ENCODE results near the gene OR8B4.

DNA sequence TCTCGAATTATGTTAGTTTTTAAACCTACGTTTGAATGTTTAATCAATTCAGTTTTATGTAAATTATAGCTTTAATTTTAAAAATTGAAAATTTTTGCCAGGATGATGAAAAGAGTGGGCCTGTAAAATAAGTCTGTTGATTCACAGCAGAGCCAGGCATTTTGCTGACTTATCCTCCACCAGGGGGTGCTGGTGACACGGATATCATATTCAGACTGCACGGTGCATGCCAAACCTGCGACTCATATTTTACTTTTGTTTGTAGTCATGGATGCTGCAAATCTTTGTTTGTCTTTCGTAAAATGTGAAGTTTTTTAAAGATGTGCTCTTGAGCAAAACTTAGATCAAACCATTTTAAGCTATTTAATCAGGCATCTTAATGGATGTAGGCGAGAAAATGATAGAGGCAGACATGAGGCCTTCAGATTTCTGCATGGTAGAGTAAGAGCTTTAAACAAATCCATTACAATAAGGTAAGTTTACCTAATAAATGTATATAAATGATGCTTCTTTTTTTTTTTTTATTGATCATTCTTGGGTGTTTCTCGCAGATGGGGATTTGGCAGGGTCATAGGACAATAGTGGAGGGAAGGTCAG lies 22.2 kb downstream of the OR8B4 start:
- no peak for TF ChIP-seq POLR2A (IDR thresholded peaks at IDR 0.05)
- TF ChIP-seq, protein P1, sequence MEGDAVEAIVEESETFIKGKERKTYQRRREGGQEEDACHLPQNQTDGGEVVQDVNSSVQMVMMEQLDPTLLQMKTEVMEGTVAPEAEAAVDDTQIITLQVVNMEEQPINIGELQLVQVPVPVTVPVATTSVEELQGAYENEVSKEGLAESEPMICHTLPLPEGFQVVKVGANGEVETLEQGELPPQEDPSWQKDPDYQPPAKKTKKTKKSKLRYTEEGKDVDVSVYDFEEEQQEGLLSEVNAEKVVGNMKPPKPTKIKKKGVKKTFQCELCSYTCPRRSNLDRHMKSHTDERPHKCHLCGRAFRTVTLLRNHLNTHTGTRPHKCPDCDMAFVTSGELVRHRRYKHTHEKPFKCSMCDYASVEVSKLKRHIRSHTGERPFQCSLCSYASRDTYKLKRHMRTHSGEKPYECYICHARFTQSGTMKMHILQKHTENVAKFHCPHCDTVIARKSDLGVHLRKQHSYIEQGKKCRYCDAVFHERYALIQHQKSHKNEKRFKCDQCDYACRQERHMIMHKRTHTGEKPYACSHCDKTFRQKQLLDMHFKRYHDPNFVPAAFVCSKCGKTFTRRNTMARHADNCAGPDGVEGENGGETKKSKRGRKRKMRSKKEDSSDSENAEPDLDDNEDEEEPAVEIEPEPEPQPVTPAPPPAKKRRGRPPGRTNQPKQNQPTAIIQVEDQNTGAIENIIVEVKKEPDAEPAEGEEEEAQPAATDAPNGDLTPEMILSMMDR (IDR thresholded peaks at IDR 0.05) = peak in 5 of 6 experiments; percentile 16 to 61 (median 53)

Data from Peyer's patch (tissue), 4 donors.